HepG2 (cell line): ENCODE results near the gene RBL1. TPM values are rescaled to one million over a fixed set of nuclear protein-coding genes. Genes with fewer than 3 reads are reported as not detected.

Experiments
- CSRNP1 ChIP-seq: sonication (generic); formaldehyde crosslinking; IDR thresholded peaks from 2 replicates; pipeline ENCODE4 v1.8.1; 2023; ENCODE audit warnings: mild to moderate bottlenecking, missing genetic modification reagents
- GATAD1 ChIP-seq: IDR thresholded peaks from 2 replicates; pipeline ENCODE4 v1.6.1; 2016; ENCODE audit warnings: missing genetic modification reagents, missing compliant biosample characterization
- MIXL1 ChIP-seq: IDR thresholded peaks from 2 replicates; pipeline ENCODE4 v1.6.1; 2016
- NBN ChIP-seq: fragments of 450-650 bp; conservative IDR thresholded peaks from 2 replicates; pipeline ENCODE4 v1.6.1; 2017
- POLR2AphosphoS2 ChIP-seq: IDR thresholded peaks from 2 replicates; pipeline ENCODE4 v1.6.1; 2011; ENCODE audit warnings: low read depth, low read length, improper control_type of control experiment
- PRMT3 ChIP-seq: sonication (generic); formaldehyde crosslinking; IDR thresholded peaks from 2 replicates; pipeline ENCODE4 v1.8.1; 2022; ENCODE audit warnings: low read depth, mild to moderate bottlenecking, moderate library complexity, missing genetic modification reagents, borderline replicate concordance
- PTBP1 ChIP-seq: fragments of 200-400 bp; formaldehyde crosslinking; IDR thresholded peaks from 2 replicates; pipeline ENCODE4 v1.6.1; 2018; ENCODE audit warnings: low read length, low read depth; ENCODE audit not compliant: poor library complexity, severe bottlenecking
- RERE ChIP-seq: IDR thresholded peaks from 2 replicates; pipeline ENCODE4 v1.6.1; 2016; ENCODE audit warnings: low read depth, missing genetic modification reagents, missing compliant biosample characterization
- SATB2 ChIP-seq: sonication (generic); formaldehyde crosslinking; IDR thresholded peaks from 2 replicates; pipeline ENCODE4 v1.5.0; 2020; ENCODE audit warnings: missing genetic modification reagents
- ZNF142 ChIP-seq: sonication (generic); formaldehyde crosslinking; IDR thresholded peaks from 2 replicates; pipeline ENCODE4 v1.4.0; 2020; ENCODE audit warnings: missing genetic modification reagents
- ZNF33B ChIP-seq: sonication (generic); formaldehyde crosslinking; IDR thresholded peaks from 2 replicates; pipeline ENCODE4 v1.5.1; 2020; ENCODE audit warnings: mild to moderate bottlenecking, missing genetic modification reagents
- ZNF614 ChIP-seq: IDR thresholded peaks from 2 replicates; pipeline ENCODE4 v1.6.1; 2018; ENCODE audit warnings: missing biosample characterization, missing genetic modification reagents, inconsistent platforms, borderline replicate concordance
- ZNF616 ChIP-seq: sonication (generic); formaldehyde crosslinking; IDR thresholded peaks from 2 replicates; pipeline ENCODE4 v1.5.0; 2020; ENCODE audit warnings: low read depth, mild to moderate bottlenecking, missing genetic modification reagents
- ZNF749 ChIP-seq: sonication (generic); formaldehyde crosslinking; IDR thresholded peaks from 2 replicates; pipeline ENCODE4 v1.8.0; 2022; ENCODE audit warnings: mild to moderate bottlenecking, missing genetic modification reagents, moderate library complexity, borderline replicate concordance
- ZNF781 ChIP-seq: sonication (generic); formaldehyde crosslinking; IDR thresholded peaks from 2 replicates; pipeline ENCODE4 v1.5.1; 2020; ENCODE audit warnings: borderline replicate concordance, mild to moderate bottlenecking, missing genetic modification reagents; ENCODE audit errors: not compliant biosample characterization
- ZSCAN20 ChIP-seq: sonication (generic); formaldehyde crosslinking; IDR thresholded peaks from 2 replicates; pipeline ENCODE4 v1.4.0; 2020; ENCODE audit warnings: missing genetic modification reagents, mild to moderate bottlenecking, borderline replicate concordance
- polyA plus RNA-seq, 8 experiments: library from polyadenylated mRNA; depleted of rRNA in 3 of 8; stranded (reverse) in 7 of 8; unstranded in 1 of 8; fragments of >200 nt; fragmentation: Illumina TruSeq in 4 of 8; extraction: Trizol in 4 of 8; gene quantifications; 2 replicates each; pipeline versions ENCODE4 v1.2.1 to v1.2.3, GENCODE V29; 2011 to 2016; ENCODE audit warnings: low read depth in 4 of 8, missing spikeins in 1 of 8, mixed read lengths in 1 of 8; ENCODE audit not compliant: insufficient read depth in 1 of 8
- total RNA-seq, 5 experiments: library from RNA; depleted of rRNA; stranded (reverse); fragments of >200 nt; fragmentation: Illumina TruSeq; extraction: Trizol; gene quantifications; 2 replicates each; pipeline ENCODE4 v1.2.3, GENCODE V29; 2016; ENCODE audit warnings: low read depth in 1 of 5

The RBL1 gene
- total and polyA plus RNA-seq, 2 of the 13 experiments (the other 11 are each of a cell fraction or from before 2014, with no cell fraction given) = 6.0 to 27.5 TPM

- TF ChIP-seq POLR2AphosphoS2 = no peak
- TF ChIP-seq ZNF616 (CRISPR knock-in tag) = no peak
- 0 out of 2 replicates have a peak, but pooled peaks have one; percentile 21 for TF ChIP-seq MIXL1 (CRISPR knock-in tag)
- no peak; the same call in 1 of the 2 replicates for TF ChIP-seq ZNF142 (CRISPR knock-in tag)
- no peak for TF ChIP-seq PRMT3
- TF ChIP-seq GATAD1 = peak; percentile 71
- 0 out of 2 replicates have a peak, but pooled peaks have one; percentile 76 for TF ChIP-seq ZNF33B (CRISPR knock-in tag)
- peak; percentile 95; the same call in 1 of the 2 replicates for TF ChIP-seq CSRNP1 (CRISPR knock-in tag)
- no peak for TF ChIP-seq NBN
- TF ChIP-seq ZNF781 (CRISPR knock-in tag) = no peak
- TF ChIP-seq ZNF614 (CRISPR knock-in tag) = peak; percentile 61; the same call in 1 of the 2 replicates
- no peak; the same call in 1 of the 2 replicates for TF ChIP-seq SATB2
- no peak for TF ChIP-seq RERE (CRISPR knock-in tag)
- no peak for TF ChIP-seq ZSCAN20
- TF ChIP-seq PTBP1 = peak; percentile 19
- TF ChIP-seq ZNF749 (CRISPR knock-in tag) = no peak; the same call in 1 of the 2 replicates
These were observed 144.4 kb downstream of the RBL1 start, which contains the start of gene SAMHD1 (continued) for GRCh38 chr20:36951198-36951978.
